LNCaP clone FGC (cell line): ENCODE measurements around the gene GNB2.

Source experiments
- DNase-seq: peaks from one replicate; pipeline ENCODE4 v3.0.0-alpha.2; 2011; ENCODE audit warnings: low read depth
- H3K4me3 ChIP-seq: 2 replicates; pipeline ENCODE4 v1.5.1; 2011; ENCODE audit warnings: mild to moderate bottlenecking, low read depth, low read length, control low read depth
- CTCF ChIP-seq: IDR thresholded peaks from 2 replicates; pipeline ENCODE4 v1.5.1; 2012; ENCODE audit warnings: mild to moderate bottlenecking; ENCODE audit not compliant: control insufficient read depth, insufficient read depth; ENCODE audit errors: extremely low read depth

Gene GNB2

GRCh38 chr7:100687751-100688300 is 14.3 kb downstream of the GNB2 start:
- no peak for TF ChIP-seq CTCF
- DNase-seq = no peak
- no peak overlapping the region for H3K4me3 ChIP-seq

GRCh38 chr7:100688326-100688860 is 14.9 kb downstream of the GNB2 start:
- DNase-seq = no peak
- no peak for TF ChIP-seq CTCF
- H3K4me3 ChIP-seq = no peak overlapping the region

GRCh38 chr7:100689230-100690135 is 15.9 kb downstream of the GNB2 start:
- no peak for DNase-seq
- no peak overlapping the region for H3K4me3 ChIP-seq
- TF ChIP-seq CTCF = no peak

GRCh38 chr7:100691676-100692577 is 18.4 kb downstream of the GNB2 start:
- peak overlapping the region; percentile 86 for H3K4me3 ChIP-seq
- DNase-seq = no peak
- TF ChIP-seq CTCF = peak; percentile 94

- TF ChIP-seq CTCF = no peak
- no peak for DNase-seq
- H3K4me3 ChIP-seq = peak overlapping the region; percentile 86
Observed at GRCh38 chr7:100692578-100692961, 19.0 kb downstream of the GNB2 start.

- DNase-seq = no peak
- TF ChIP-seq CTCF = no peak
- H3K4me3 ChIP-seq = peak overlapping the region; percentile 86
Observed at GRCh38 chr7:100693312-100694097, 20.0 kb downstream of the GNB2 start.
